Transverse colon (tissue), 4 donors: ENCODE results near the gene DNAH2. TPM values are rescaled to one million over a fixed set of nuclear protein-coding genes. Genes with fewer than 3 reads are reported as not detected.

ENCODE experiments used
- DNase-seq: peaks from one replicate; pipeline ENCODE4 v3.0.0-alpha.2; 2019
- H3K27ac ChIP-seq, 4 donors: fragments of 200-600 bp; sonication (generic); 2 replicates each; pipeline ENCODE4 v1.5.1; 2016 to 2018; ENCODE audit warnings: inconsistent platforms in 4 of 4
- H3K27me3 ChIP-seq: fragments of 200-600 bp; sonication (generic); 2 replicates; pipeline ENCODE4 v1.5.1; 2017; ENCODE audit warnings: inconsistent platforms
- H3K36me3 ChIP-seq, 4 donors: fragments of 200-600 bp; sonication (generic); 2 replicates each; pipeline ENCODE4 v1.5.1; 2017 to 2019; ENCODE audit warnings: inconsistent platforms in 4 of 4
- H3K4me1 ChIP-seq, 4 donors: fragments of 200-600 bp; sonication (generic); 2 replicates each; pipeline ENCODE4 v1.5.1; 2017 to 2020; ENCODE audit warnings: inconsistent platforms in 4 of 4
- H3K4me3 ChIP-seq, 4 donors: fragments of 200-600 bp; sonication (generic); 1 replicate in 1 of 4; 2 replicates in 3 of 4; pipeline versions ENCODE4 v1.5.1 to v1.6.1; 2017 to 2019; ENCODE audit warnings: inconsistent platforms in 4 of 4
- H3K9me3 ChIP-seq, 2 donors: fragments of 200-600 bp; sonication (generic); 2 replicates each; pipeline ENCODE4 v1.5.1; 2017 to 2019; ENCODE audit warnings: inconsistent platforms in 2 of 2
- EP300 ChIP-seq: sonication (generic); formaldehyde crosslinking; IDR thresholded peaks from one replicate; pipeline ENCODE4 v1.6.1; 2017; ENCODE audit warnings: antibody characterized with exemption, low read depth
- POLR2A ChIP-seq: fragments of 450-650 bp; IDR thresholded peaks from one replicate; pipeline ENCODE4 v1.6.1; 2016; ENCODE audit warnings: antibody characterized with exemption, mild to moderate bottlenecking, moderate library complexity
- POLR2AphosphoS5 ChIP-seq, 3 donors: sonication (generic); formaldehyde crosslinking; IDR thresholded peaks; one replicate each; pipeline ENCODE4 v1.6.1; 2016; ENCODE audit warnings: antibody characterized with exemption in 3 of 3
- WGBS, 2 donors: methylation state at CpG; one replicate each; pipeline ENCODE4 v1.1.5; 2018; ENCODE audit warnings: low coverage in 1 of 2; 5-methylcytosine and 5-hydroxymethylcytosine counted together
- in situ Hi-C, 4 donors: fragments of 200-750 bp; cut with MboI; loops; one replicate each; pipeline versions ENCODE4 v1.15.0 to v1.15.1; 2017; ENCODE audit warnings: low sequenced_read_pairs in 3 of 4, low pct_ligation_motif_present in 1 of 4, low pct_unique_long_range_greater_than_20kb in 1 of 4
- intact Hi-C: fragments of 100-400 bp; cut with DNase I; formaldehyde crosslinking; loops from one replicate; pipeline ENCODE4 v1.15.1; 2023; ENCODE audit warnings: low total_unique reads
- total RNA-seq, 4 donors: library from RNA; depleted of rRNA; stranded (reverse); fragments of >200 nt; gene quantifications; one replicate each; pipeline ENCODE4 v1.1.0, GENCODE V29; 2016
- TF ChIP-seq, protein P1 (sequence below), 5 experiments: fragments of 200-600 bp in 3 of 5; fragments of 450-650 bp in 2 of 5; sonication (generic) in 3 of 5; IDR thresholded peaks; 1 replicate in 2 of 5; 2 replicates in 3 of 5; pipeline ENCODE4 v1.5.1; 2016 to 2017; ENCODE audit warnings: antibody characterized with exemption in 5 of 5, inconsistent platforms in 3 of 5, mild to moderate bottlenecking in 2 of 5, moderate library complexity in 1 of 5

Gene DNAH2
- total RNA-seq, 4 donors from 2014 or later: under 0.01 to 0.55 (median 0.18) TPM

DNA sequence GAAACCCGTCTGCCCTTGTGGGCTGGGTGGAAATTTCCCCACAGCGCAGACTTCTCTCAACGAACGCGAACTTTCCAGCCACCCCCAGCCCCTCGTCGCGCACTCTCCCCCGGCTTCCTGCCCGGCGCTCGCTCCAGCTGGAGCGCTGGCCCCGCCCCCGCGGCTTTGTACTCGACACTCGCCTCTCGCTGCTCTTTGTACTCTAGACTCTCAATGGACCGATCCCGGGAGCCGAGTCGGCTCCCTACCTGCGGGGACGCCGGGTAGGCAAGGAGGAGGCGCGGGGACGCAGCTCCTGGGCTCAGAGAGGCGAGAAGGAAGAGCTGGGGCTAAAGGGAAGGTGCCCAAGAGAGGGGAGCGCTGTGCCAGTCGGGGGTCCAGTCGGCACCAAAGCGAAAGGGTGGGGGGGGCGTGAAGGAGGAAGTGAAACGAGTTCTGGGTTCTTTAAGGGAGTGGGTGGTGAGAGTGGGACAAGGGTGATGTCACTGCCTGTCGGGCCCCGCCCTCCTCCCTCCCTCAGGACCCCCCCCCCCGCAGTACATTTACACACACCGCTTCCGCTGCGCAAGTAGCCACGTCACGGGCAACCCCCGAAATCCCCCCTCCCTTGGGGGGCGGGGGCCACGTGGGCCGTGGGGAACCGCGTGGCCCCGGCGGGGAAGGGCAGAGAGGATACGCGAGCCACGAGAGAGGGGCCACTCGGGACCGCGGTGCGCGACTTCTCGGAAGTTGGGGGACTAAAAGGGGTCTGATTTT, 126.2 kb downstream of the DNAH2 start:
- Histone ChIP-seq H3K36me3 (peaks cover 0 to 31% (median 7%) of the 10 kb centered on the region in 4 donors), H3K4me3 (peak overlapping the region; percentile 45 to 78 (median 59)), H3K27me3 (no peaks in the 10 kb centered on the region), H3K4me1 (peaks cover 30 to 60% (median 36%) of the 10 kb centered on the region in 4 donors), H3K9me3 (no peaks in the 10 kb centered on the region), H3K27ac (peak overlapping the region; percentile 97 to 99 (median 99))
- peak; percentile 91 for DNase-seq
- in situ Hi-C loops (no loop called here), intact Hi-C loops (loop anchor here (2.0 to 5.0 kb wide), 2 partner anchors 13 to 601 kb away; partner anchors contain the start of genes GABARAP and NAA38)
- TF ChIP-seq, protein P1, sequence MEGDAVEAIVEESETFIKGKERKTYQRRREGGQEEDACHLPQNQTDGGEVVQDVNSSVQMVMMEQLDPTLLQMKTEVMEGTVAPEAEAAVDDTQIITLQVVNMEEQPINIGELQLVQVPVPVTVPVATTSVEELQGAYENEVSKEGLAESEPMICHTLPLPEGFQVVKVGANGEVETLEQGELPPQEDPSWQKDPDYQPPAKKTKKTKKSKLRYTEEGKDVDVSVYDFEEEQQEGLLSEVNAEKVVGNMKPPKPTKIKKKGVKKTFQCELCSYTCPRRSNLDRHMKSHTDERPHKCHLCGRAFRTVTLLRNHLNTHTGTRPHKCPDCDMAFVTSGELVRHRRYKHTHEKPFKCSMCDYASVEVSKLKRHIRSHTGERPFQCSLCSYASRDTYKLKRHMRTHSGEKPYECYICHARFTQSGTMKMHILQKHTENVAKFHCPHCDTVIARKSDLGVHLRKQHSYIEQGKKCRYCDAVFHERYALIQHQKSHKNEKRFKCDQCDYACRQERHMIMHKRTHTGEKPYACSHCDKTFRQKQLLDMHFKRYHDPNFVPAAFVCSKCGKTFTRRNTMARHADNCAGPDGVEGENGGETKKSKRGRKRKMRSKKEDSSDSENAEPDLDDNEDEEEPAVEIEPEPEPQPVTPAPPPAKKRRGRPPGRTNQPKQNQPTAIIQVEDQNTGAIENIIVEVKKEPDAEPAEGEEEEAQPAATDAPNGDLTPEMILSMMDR (IDR thresholded peaks at IDR 0.05): no peak
- peak; percentile 92 for TF ChIP-seq POLR2A
- peak; percentile 52 to 84 (median 82) for TF ChIP-seq POLR2AphosphoS5 (IDR thresholded peaks at IDR 0.05)
- 0 to 1% methylated on average over 3 to 49 of the region's 61 CpGs for WGBS, 2 donors

- Histone ChIP-seq H3K36me3 (peaks cover 0 to 39% (median 10%) of the 10 kb centered on the region in 4 donors), H3K9me3 (no peaks in the 10 kb centered on the region), H3K27ac (peak overlapping the region; percentile 97 to 99 (median 99)), H3K4me1 (peaks cover 22 to 53% (median 28%) of the 10 kb centered on the region in 4 donors), H3K4me3 (peak overlapping the region; percentile 45 to 78 (median 59)), H3K27me3 (no peaks in the 10 kb centered on the region)
- in situ Hi-C loops: no loop called here
- TF ChIP-seq, protein P1 (IDR thresholded peaks at IDR 0.05): no peak
- peak; percentile 75 for TF ChIP-seq POLR2A
- peak; percentile 85 to 98 (median 92) for TF ChIP-seq POLR2AphosphoS5 (IDR thresholded peaks at IDR 0.05)
- DNase-seq: peak; percentile 94
- WGBS, 2 donors: 0 to 1% methylated on average over 2 to 35 of the region's 71 CpGs
- intact Hi-C loops: loop anchor here (5.0 kb wide), 1 partner anchor 602 kb away; the partner anchor contains the start of gene GABARAP
Observed at GRCh38 chr17:7844292-7845154, 127.0 kb downstream of the DNAH2 start.

DNA sequence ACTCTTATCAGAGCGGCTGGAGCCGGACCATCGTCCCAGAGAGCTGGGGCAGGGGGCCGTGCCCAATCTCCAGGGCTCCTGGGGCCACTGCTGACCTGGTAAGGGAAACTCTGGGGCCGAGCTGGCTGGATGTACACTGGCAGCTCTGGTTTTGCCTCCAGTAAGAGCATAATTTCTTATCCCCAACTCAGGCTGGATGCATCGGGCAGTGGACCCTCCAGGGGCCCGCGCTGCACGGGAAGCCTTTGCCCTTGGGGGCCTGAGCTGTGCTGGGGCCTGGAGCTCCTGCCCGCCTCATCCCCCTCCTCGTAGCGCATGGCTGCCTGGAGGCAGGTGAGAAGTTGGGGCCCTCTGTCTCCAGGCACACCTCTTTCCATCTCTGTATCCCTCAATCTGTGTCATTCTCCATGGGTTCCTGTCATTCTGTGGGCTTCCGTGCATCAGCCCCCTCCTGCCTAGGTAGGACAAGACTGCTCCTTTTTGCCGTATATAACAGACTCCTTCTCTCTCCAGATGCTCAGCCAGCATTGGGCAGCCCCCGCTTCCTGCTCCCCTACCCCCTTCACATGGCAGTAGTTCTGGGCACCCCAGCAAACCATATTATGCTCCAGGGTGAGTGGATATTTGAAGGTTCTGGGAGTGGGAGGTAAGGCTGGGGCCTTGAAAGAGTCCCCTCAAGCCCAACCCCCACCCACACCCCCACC, 128.0 kb downstream of the DNAH2 start:
- WGBS, 2 donors: 81% methylated on average over 14 of the region's 15 CpGs; no CpG with 5 or more reads in 1 of the 2 donors
- no peaks in the 10 kb centered on the region for H3K27me3 ChIP-seq
- TF ChIP-seq, protein P1 (IDR thresholded peaks at IDR 0.05): no peak
- TF ChIP-seq POLR2A: no peak
- no peak for TF ChIP-seq EP300
- TF ChIP-seq POLR2AphosphoS5 (IDR thresholded peaks at IDR 0.05): no peak
- peak overlapping the region; percentile 97 to 99 (median 99) for H3K27ac ChIP-seq
- in situ Hi-C loops: no loop called here
- peak overlapping the region in 2 of 4 donors; percentile 64 to 78 for H3K4me3 ChIP-seq
- peaks cover 17 to 43% (median 19%) of the 10 kb centered on the region in 4 donors for H3K4me1 ChIP-seq
- intact Hi-C loops: no loop called here
- DNase-seq: no peak
- H3K36me3 ChIP-seq: peaks cover 0 to 41% (median 15%) of the 10 kb centered on the region in 4 donors
- no peaks in the 10 kb centered on the region for H3K9me3 ChIP-seq
